ENCODE results near the gene RPLP2.

The RPLP2 gene

GRCh38 chr11:773830-774229, 35.9 kb upstream of the RPLP2 start:
- no peak for DNase-seq (ENCODE audit: low read depth in 2 of 2)

GRCh38 chr11:774873-775592, 34.7 kb upstream of the RPLP2 start:
- no peak for DNase-seq (ENCODE audit: low read depth in 2 of 2)

GRCh38 chr11:776263-776560, 33.6 kb upstream of the RPLP2 start:
- no peak for DNase-seq (ENCODE audit: low read depth in 2 of 2)

GRCh38 chr11:776561-777287, 33.0 kb upstream of the RPLP2 start:
- DNase-seq (ENCODE audit: low read depth in 2 of 2) = peak in 1 of 2 donors; percentile 37

- peak; percentile 90 to 97 for DNase-seq (ENCODE audit: low read depth in 2 of 2)
Measured at GRCh38 chr11:777288-778255, 32.2 kb upstream of the RPLP2 start, which contains the start of gene GATD1. GATD1 (minus strand) TSS chr11:777487; CDS start chr11:777462, 25 bp downstream.

GRCh38 chr11:778976-779954, 30.5 kb upstream of the RPLP2 start:
- DNase-seq (ENCODE audit: low read depth in 2 of 2) = no peak

- DNase-seq (ENCODE audit: low read depth in 2 of 2) = no peak
Measured at GRCh38 chr11:779955-780532, 29.7 kb upstream of the RPLP2 start.

- DNase-seq (ENCODE audit: low read depth in 2 of 2) = no peak
Measured at GRCh38 chr11:782264-783174, 27.2 kb upstream of the RPLP2 start.

- no peak for DNase-seq (ENCODE audit: low read depth in 2 of 2)
Measured at GRCh38 chr11:783581-784015, 26.2 kb upstream of the RPLP2 start.

- no peak for DNase-seq (ENCODE audit: low read depth in 2 of 2)
Measured at GRCh38 chr11:786235-787083, 23.3 kb upstream of the RPLP2 start.

- DNase-seq (ENCODE audit: low read depth in 2 of 2) = no peak
Measured at GRCh38 chr11:787084-787675, 22.6 kb upstream of the RPLP2 start.

- DNase-seq (ENCODE audit: low read depth in 2 of 2) = no peak
Measured at GRCh38 chr11:788009-788640, 21.6 kb upstream of the RPLP2 start.

- DNase-seq (ENCODE audit: low read depth in 2 of 2) = no peak
Measured at GRCh38 chr11:788953-789940, 20.5 kb upstream of the RPLP2 start.

GRCh38 chr11:789943-790342, 19.8 kb upstream of the RPLP2 start, which contains the start of gene CEND1:
CEND1 (minus strand) TSS chr11:790090; CDS start chr11:788576, 1,514 bp downstream.
- DNase-seq (ENCODE audit: low read depth in 2 of 2) = peak in 1 of 2 donors; percentile 52

GRCh38 chr11:790721-791564, 18.8 kb upstream of the RPLP2 start:
- DNase-seq (ENCODE audit: low read depth in 2 of 2) = no peak
